NCI-H82 treated with DMSO at 0.1 percent for 48 hours (cell line): Measurements from ENCODE around the gene BHLHE40.
"Not testable (repeated sequence)": the region's sequence is repeated elsewhere in the genome, so short reads cannot be mapped to it uniquely, and the experiment has no call there.

Experiments
- DNase-seq: peaks from one replicate; lab custom pipeline; 2025; ENCODE audit not compliant: unreplicated experiment; lab: John Stamatoyannopoulos, UW

The BHLHE40 gene

DNA sequence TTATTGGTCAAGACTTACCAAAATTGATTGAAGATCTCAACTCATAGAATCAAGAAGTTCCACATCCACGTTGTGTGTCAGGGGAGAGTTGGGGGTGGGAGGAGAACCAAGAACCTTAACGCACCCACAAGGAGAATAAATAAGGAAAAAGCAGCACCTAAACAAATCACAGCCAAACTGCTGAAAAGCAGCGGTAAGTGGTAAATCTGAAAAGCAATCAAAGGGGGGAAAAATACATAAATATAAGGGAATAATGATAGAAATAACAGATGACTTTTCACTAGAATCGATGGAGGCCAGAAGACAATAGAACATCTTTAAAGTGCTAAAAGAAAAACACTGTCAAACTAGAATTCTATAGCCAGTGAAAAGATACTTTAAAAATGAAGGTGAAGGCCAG, 20.1 kb upstream of the BHLHE40 start:
- DNase-seq: no peak

DNA sequence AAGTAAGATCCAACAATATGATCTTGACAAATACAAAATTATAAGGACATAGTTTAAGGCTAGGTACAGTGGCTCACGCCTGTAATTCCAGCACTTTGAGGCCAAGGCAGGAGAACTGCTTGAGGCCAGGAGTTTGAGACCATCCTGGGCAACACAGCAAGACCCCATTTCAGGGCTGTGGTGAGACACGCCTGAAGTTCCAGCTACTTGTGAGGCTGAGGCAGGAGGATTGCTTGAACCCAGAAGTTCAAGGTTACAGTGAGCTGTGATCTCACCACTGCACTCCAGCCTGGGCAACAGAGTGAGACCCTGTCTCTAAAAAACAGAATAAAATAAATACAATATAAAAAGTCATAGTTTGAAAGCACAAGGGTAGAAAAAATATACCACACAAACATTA, 17.4 kb upstream of the BHLHE40 start:
- DNase-seq: not testable (repeated sequence)

DNA sequence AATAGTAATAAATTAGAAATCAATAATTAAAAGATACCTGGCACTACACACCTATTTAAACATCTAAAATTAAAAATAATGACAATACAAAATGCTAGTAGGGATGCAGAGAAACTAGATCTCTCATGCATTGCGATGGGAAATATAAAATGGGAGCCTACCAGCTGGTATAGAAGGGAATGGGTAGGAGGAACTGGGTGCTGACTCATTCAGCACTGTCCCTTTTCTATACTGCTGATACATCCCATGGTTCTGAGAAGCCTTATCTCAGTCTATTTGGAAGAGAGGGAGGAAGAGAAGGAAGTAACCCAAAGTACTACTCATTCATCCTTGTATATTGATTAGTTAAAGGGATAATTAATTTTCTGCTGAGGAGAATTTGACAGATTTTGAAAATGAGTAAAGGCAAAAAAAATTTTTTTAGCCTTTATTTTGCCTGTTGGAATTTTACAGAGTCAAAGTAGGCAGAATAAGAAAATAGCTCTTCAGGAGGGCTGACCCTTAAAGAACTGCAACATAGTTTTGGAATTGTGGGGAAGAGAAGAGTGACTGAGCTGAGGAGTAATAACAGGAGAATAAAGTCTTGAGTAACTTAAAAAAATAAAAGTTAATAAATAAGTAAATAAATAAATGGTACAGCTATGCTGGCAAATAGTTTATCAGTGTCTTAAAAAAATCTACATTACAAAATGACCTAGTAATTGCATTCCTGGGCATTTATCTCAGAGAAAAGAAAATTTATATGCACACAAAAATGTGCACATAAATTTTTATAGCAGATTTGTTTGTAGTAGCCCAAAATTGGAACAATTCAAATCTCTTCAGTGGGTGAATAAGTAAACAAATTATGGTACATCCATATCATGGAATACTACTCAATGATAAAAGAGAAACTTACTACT, 15.3 kb upstream of the BHLHE40 start:
- DNase-seq: no peak

DNA sequence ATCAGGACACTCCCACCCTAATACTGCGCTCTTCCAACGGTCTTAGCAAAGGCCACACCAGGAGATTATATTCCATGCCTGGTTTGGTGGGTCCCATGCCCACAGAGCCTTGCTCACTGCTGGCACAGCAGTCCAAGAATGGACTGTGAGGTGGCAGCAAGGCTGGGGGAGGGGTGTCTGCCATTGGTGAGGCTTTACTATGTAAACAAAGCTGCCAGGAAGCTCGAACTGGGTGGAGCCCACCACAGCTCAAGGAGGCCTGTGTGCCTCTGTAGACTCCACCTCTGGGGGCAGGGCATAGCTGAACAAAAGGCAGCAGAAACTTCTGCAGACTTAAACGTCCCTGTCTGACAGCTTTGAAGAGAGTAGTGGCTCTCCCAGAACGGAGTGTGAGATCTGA, 13.2 kb upstream of the BHLHE40 start:
- not testable (repeated sequence) for DNase-seq

DNA sequence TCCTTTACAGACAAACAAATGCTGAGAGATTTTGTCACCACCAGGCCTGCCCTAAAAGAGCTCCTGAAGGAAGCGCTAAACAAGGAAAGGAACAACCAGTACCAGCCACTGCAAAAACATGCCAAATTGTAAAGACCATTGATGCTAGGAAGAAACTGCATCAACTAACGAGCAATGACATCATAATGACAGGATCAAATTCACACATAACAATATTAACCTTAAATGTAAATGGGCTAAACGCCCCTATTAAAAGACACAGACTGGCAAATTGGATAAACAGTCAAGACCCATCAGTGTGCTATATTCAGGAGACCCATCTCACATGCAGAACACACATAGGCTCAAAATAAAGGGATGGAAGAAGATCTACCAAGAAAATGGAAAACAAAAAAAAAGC, 11.6 kb upstream of the BHLHE40 start:
- not testable (repeated sequence) for DNase-seq

DNA sequence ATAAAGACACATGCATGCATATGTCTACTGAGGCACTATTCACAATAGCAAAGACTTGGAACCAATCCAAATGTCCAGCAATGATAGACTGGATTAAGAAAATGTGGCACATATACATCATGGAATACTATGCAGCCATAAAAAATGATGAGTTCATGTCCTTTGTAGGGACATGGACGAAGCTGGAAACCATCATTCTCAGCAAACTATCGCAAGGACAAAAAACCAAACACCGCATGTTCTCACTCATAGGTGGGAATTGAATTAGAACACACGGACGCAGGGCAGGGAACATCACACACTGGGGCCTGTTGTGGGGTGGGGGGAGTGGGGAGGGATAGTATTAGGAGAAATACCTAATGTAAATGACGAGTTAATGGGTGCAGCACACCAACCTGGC, 7.8 kb upstream of the BHLHE40 start:
- not testable (repeated sequence) for DNase-seq

DNA sequence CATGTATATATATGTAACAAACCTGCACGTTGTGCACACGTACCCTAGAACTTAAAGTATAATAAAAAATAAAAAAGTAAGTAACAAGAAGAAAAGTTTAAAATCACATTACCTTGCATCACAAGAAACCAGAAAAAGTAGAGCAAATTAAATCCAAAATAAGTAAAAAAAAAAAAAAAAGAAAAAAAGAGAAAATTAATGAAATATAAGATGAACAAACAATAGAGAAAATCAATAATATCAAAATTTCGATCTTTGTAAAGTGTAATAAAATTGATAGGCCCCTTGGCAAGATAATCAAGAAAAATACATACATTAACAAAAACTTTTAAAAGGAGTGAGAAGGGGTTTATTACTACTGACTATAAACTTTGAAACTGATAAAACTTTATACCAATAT, 7.4 kb upstream of the BHLHE40 start:
- no peak for DNase-seq

DNA sequence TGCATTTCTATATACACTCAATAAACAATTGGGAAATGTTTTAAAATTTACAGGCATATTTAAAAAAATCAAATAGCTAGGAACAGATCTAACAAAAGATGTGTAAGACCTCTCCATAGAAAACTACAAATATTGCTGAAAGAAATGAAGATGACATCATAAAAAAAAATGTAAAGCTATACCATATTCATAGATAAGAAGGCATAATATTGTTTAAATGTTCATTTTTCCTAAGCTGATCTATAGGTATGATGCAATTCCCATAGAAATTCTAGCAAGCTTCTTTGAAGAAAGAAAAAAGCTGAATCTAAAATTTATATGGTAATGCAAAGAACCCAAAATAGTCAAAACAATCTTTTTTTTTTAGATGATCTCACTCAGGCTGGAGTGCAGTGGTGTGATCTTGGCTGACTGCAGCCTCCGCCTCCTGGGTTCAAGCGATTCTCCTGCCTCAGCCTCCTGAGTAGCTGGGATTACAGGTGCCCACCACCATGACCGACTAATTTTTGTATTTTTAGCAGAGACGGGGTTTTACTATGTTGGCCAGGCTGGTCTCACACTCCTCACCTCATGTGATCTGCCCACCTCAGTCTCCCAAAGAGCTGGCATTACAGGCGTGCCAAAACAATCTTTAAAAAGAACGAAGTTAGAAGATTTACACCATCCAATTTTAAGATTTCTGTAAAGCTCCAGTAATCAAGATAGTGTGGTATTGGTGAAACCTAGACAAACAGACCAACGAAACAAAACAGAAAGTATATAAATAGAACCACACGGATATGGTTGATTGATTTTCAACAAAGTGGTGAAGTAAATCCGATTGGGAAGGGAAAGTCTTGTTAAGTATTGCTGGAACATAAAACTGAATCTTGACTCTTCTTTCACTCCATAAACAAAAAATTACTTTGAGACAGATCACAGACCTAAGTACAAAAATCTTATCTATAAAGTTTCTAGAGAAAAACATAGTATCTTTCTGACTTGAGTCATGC, 6.3 kb upstream of the BHLHE40 start:
- DNase-seq: no peak

DNA sequence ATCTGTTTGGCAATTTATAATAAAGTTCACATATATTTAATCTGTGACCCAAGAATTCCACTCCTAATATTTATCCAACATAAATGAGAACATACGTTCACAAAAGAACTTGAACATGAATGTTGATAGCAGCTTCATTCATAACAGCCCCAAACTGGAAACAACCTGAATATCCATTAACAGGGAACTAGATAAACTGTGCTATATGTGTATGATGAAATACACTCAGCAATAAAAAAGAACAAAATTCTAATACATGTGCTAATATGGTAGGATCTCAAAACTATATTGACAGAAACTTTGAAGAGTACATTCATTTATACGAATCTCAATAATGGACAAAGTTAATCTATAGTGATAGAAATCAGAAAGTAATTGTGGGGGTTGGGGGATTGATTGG, 5.1 kb upstream of the BHLHE40 start:
- no peak for DNase-seq

DNA sequence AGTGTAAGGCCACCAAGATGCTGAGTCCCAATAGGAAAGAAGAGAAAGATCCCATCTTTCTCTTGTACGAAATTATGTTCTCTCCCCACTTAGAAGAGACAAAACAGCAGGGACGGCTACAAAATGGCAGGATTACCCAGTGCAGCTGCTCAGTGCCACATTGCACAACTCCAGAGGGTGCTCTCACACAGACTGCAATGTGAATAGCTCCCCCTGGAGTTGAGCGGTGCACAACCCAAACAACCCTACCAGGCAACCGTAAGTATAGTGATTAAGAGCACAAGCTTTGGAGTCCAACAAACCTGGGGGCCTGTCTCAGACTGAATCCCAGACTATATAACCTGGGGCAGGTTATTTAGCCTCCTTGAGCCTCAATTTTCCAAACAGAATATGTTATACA, 3.1 kb upstream of the BHLHE40 start:
- DNase-seq: peak; percentile 26

DNA sequence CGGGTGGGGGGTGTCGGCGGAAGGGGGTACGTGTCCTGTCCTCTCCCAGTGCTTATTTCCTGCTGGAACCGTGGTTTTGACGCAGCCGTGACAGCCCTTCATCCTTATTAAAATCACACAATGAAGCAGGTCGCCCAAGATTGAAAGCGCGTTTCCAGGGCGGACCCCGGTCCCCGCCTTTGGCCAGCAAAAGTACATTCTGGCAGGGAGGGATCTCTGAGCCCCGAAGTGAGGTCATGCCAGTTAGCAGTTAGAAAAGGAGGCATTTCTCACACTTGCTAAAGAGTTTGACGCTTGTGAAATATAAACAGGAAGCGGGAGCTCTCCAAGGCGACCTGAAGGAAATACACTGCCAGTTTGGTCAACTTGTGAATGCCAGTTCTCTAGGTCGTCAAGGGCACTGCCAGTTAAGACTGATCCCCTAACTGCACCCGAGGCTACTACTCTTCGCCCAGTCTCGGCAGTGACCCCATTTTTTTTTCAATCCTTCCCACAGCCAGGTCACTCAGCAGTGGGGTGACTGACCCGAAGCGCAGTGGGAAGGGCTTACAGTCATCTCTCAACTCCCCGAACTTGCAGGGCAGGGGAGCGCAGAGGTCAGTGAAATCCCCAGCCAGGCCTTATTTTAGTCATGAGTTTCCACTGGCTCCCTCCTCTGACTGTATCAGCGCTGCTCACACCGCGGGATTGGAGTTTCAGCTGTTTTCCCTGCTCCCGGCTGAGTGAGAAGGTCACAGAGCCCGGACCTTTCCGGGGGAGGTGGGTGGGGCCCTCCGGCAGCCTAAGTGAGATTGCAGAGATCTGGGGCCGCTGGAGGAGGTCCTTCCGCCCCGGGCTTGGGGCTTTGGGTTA, 2.0 kb upstream of the BHLHE40 start:
- peak; percentile 3 for DNase-seq

DNA sequence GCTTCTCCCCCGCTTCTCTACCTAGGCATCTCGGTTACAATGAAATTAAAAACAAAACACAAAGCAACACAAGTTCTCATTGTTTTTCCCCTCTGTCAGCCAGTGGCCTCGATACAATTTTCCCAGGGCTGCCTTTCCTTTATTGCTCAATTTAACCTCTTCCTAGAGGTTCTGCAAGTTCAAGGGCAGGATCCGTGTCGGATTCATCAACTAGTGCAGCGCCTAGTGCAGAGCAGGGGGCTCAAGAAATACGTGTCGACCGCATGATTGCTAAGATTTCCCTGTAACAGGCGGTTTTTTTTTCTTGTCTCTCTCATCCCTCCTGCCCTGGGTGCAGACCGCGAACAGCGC, 1.4 kb upstream of the BHLHE40 start:
- DNase-seq: no peak

DNA sequence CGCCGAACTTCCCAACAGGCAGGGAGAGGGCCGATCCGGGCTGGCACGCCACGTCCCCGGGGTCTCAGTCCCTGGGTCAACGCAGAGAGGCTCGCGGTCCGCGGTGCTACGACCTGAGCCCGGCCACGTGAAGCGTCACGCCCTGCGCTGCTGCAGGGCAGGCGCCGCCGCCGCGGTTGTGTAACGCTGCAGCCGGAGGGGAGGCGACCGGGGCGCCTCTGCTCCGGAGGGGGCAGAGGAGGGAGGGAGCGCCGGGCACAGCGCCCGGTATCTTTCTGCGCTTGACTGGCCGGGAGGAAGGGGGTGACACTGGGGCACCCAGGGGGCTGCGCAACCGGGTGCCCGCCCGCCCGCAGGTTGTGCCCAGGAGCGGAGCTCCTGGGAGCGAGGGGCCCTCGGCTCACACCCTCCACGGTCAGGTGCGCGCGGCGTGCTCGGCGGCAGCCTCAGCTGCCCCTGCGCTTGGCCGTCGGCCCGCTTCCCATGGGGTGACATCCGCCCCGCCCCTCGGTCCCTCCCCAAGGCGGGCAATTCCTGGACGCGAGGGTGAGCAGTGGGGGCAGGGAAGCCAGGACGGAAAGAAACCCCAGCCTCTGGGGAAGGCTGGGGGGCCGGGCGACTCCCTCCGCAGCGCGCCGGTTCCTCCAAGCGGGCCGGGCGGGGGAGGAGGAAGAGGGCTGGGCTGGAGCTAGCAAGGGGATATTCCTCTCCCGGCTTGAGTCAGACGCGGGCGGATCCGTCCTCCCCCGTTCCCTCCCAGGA, 852 bp upstream of the BHLHE40 start:
- peak; percentile 40 for DNase-seq

DNA sequence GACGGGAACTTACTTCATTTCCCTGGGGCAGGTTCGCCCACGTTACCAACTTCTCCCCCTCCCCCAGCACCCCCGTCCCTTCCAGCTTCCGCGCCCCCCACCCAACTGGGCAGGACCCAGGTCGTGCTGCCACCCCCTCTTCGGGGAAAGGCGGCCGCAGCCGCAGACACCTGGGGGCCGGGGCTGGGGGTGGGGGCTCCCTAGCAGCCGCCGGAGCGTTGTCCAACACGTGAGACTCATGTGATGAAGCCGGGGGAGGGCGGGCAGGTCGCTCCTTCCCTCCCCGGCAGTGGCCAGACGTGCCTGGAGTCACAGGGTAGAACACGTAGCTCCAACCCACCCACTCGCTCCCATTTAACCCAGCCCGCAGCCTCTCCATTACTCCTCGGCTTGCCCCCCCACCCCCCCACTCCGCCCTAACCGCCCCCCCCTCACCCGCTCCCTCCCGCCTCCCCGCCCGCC, 240 bp upstream of the BHLHE40 start:
- DNase-seq: peak; percentile 44

DNA sequence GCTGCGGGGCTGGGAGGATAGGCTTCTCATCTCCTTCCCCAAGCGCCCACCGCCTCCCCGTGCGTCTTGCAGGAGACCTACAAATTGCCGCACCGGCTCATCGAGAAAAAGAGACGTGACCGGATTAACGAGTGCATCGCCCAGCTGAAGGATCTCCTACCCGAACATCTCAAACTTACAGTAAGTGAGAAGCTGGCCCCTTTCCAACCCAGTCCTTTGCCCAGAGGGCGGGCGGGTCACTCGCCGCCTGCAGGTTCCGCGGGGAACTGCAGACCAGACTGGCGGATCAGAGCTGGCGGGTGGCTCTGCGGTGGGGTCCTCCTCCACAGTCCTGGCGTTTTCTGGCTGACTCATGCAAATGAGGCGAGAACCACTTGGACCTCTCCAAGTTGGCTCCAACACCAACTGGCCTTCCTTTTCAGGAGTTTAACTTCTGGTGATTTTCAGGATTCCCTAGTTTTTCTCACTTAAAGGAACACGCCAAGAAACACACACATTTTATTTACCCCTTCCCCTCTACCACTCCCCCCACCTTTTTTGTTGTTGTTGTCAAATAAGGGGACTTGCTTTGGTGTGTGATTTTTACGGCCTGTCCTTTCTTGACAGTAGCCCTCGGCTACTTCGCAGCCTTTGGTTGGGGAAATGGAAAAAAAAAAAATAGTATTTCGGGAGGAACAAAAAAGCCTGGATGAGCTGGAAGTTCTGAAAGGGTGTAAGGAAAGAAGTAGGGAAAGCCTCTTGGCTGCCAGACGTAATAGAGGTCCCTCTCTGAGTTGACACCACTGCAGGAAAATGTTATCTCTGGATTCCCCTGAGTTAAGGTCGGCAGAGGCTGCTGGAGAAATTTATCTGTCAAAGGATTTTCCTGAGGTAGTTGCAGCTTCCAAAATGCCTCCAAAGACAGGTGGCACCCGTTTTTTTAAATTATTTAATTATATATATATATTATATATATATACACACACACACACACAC, 1.3 kb downstream of the BHLHE40 start:
- peak; percentile 74 for DNase-seq

DNA sequence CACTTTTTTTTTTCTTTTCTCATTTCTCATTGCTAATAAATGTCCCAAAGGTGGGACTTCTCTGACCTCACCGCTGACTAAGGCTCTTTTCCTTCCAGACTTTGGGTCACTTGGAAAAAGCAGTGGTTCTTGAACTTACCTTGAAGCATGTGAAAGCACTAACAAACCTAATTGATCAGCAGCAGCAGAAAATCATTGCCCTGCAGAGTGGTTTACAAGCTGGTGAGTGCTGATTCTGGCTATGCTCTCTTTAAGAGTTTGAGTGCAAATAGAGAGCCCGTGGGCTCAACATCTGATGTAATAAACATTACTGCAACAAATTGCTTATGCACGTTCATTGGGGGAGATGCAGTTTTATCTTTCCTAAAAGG, 2.0 kb downstream of the BHLHE40 start:
- DNase-seq: no peak

DNA sequence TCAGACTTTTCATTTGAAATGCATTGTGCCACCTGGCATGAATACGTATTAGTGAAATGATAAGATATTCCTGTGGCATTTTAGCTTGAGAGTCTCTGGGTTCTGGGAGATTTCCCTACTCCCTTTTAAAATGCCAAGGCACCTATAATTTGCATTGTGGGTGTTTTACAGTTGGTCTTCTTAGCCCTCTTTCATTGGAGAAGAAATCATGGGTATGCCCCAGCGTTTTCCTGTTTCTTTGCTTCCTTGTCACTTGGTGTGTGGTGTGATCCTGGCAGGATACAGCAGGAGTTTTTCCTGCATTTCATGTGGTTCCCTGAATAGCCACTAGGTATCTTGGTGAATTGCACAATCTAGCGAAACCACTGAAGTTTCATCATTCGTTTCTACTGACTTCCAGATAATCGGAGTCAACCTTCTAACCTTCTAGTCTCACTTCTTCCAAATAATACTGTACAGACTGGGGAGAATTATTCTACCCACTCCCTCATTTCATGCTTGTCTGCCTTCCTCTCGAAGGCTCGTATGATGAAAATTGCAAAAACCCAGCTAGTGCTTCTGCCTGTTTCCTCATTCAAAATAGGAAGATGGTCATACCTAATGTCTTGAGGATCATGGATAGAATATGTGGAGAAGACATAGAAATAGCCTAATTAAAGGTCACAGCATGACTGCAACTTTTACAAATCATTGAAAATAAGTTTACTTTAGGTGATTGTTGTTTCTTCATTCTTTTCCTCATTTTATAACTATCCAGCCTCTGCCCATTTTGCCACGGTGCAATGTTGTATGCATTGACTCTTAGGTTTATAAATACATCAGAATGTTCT, 2.6 kb downstream of the BHLHE40 start:
- DNase-seq: no peak
